IMR-90 (cell line): Measurements from ENCODE around the gene MAPRE2. TPM values are rescaled to one million over a fixed set of nuclear protein-coding genes. Genes with fewer than 3 reads are reported as not detected.
"Not testable (repeated sequence)": the region's sequence is repeated elsewhere in the genome, so short reads cannot be mapped to it uniquely, and the experiment has no call there.

ENCODE experiments used
- ATAC-seq: fragments of 200-7000 bp; cut with Tn5 transposase; 2 replicates; pipeline ENCODE4 v1.9.1; 2020; ENCODE audit warnings: low read depth, mild to moderate bottlenecking, moderate library complexity
- BruUV-seq: library from RNA; stranded (reverse); fragments of 400-500 nt; replicated peaks from 2 replicates; lab custom pipeline; 2021; lab: Mats Ljungman, UMichigan
- CTCF ChIA-PET: fragments of 300-600 bp; formaldehyde crosslinking; extraction: SDS; loops from one replicate; lab custom pipeline; 2021; ENCODE audit warnings: antibody characterized with exemption; lab: Yijun Ruan, JAX
- POLR2A ChIA-PET: fragments of 300-600 bp; sonication (Branson Sonifier 250); formaldehyde crosslinking; loops from one replicate; lab custom pipeline; 2022; ENCODE audit warnings: antibody characterized with exemption; ENCODE audit not compliant: unreplicated experiment; lab: Charles Lee
- DNase-seq: peaks from one replicate; pipeline ENCODE4 v3.0.0; 2013
- H2AFZ ChIP-seq: replicated peaks from 2 replicates; pipeline ENCODE3; 2013; ENCODE audit warnings: low read length, mild to moderate bottlenecking; ENCODE audit not compliant: poor library complexity
- H2AK5ac ChIP-seq: 2 replicates; pipeline ENCODE4 v1.6.1; 2013; ENCODE audit warnings: low read depth, low read length, inconsistent platforms
- H2AK9ac ChIP-seq: replicated peaks from 2 replicates; pipeline ENCODE3; 2013; ENCODE audit warnings: mild to moderate bottlenecking, low read depth, low read length, moderate library complexity; ENCODE audit not compliant: poor library complexity
- H2BK120ac ChIP-seq: 2 replicates; pipeline ENCODE4 v1.6.1; 2013; ENCODE audit warnings: low read depth, low read length, inconsistent platforms
- H2BK15ac ChIP-seq: 3 replicates; pipeline ENCODE4 v1.6.1; 2013; ENCODE audit warnings: low read depth, low read length, inconsistent platforms
- H2BK20ac ChIP-seq: 2 replicates; pipeline ENCODE4 v1.6.1; 2013; ENCODE audit warnings: low read depth, mild to moderate bottlenecking, inconsistent platforms, low read length, moderate library complexity
- H2BK5ac ChIP-seq: 2 replicates; pipeline ENCODE4 v1.6.1; 2013; ENCODE audit warnings: mild to moderate bottlenecking, low read depth, low read length, inconsistent platforms; ENCODE audit not compliant: poor library complexity, severe bottlenecking
- H3K14ac ChIP-seq: replicated peaks from 2 replicates; pipeline ENCODE4 v1.6.1; 2013; ENCODE audit warnings: low read depth, low read length, inconsistent platforms
- H3K18ac ChIP-seq: 2 replicates; pipeline ENCODE4 v1.6.1; 2013; ENCODE audit warnings: low read depth, low read length, control low read depth
- H3K23ac ChIP-seq: 2 replicates; pipeline ENCODE4 v1.6.1; 2013; ENCODE audit warnings: low read depth, low read length, inconsistent platforms
- H3K27ac ChIP-seq: 2 replicates; pipeline ENCODE4 v1.5.1; 2013; ENCODE audit warnings: mild to moderate bottlenecking, control low read depth, low read length; ENCODE audit not compliant: insufficient read depth
- H3K27me3 ChIP-seq: 2 replicates; pipeline ENCODE4 v1.6.1; 2013; ENCODE audit warnings: low read length; ENCODE audit not compliant: control insufficient read depth, insufficient read depth
- H3K36me3 ChIP-seq: 2 replicates; pipeline ENCODE4 v1.6.1; 2013; ENCODE audit warnings: low read length, mixed read lengths; ENCODE audit not compliant: control insufficient read depth, insufficient read depth
- H3K4ac ChIP-seq: 2 replicates; pipeline ENCODE4 v1.6.1; 2013; ENCODE audit warnings: low read depth, low read length, inconsistent platforms
- H3K4me1 ChIP-seq: 2 replicates; pipeline ENCODE4 v1.6.1; 2013; ENCODE audit warnings: low read length, mixed read lengths; ENCODE audit not compliant: control insufficient read depth, insufficient read depth
- H3K4me2 ChIP-seq: 2 replicates; pipeline ENCODE4 v1.6.1; 2013; ENCODE audit warnings: low read depth, mild to moderate bottlenecking, control low read depth, low read length, moderate library complexity
- H3K4me3 ChIP-seq: 2 replicates; pipeline ENCODE4 v1.5.1; 2013; ENCODE audit warnings: low read depth, mild to moderate bottlenecking, control low read depth, low read length, moderate library complexity; ENCODE audit not compliant: insufficient read depth
- H3K56ac ChIP-seq: 2 replicates; pipeline ENCODE4 v1.6.1; 2013; ENCODE audit warnings: low read length, inconsistent platforms; ENCODE audit not compliant: insufficient read depth; ENCODE audit errors: extremely low read depth
- H3K79me1 ChIP-seq, 2 experiments: 2 replicates each; pipeline ENCODE4 v1.6.1; 2013; ENCODE audit warnings: low read length in 2 of 2, inconsistent platforms in 1 of 2, low read depth in 1 of 2
- H3K9ac ChIP-seq: 2 replicates; pipeline ENCODE4 v1.6.1; 2013; ENCODE audit warnings: low read depth, low read length, control low read depth
- H3K9me1 ChIP-seq: 2 replicates; pipeline ENCODE4 v1.6.1; 2013; ENCODE audit warnings: low read length, inconsistent platforms; ENCODE audit not compliant: insufficient read depth
- H3K9me3 ChIP-seq: 2 replicates; pipeline ENCODE4 v1.6.1; 2013; ENCODE audit warnings: low read length; ENCODE audit not compliant: control insufficient read depth, insufficient read depth
- H4K20me1 ChIP-seq: 2 replicates; pipeline ENCODE4 v1.6.1; 2013; ENCODE audit warnings: low read length, inconsistent platforms; ENCODE audit not compliant: insufficient read depth
- H4K5ac ChIP-seq: 2 replicates; pipeline ENCODE4 v1.6.1; 2013; ENCODE audit warnings: mild to moderate bottlenecking, low read depth, low read length, control low read depth
- H4K8ac ChIP-seq, 2 experiments: 2 replicates each; pipeline ENCODE4 v1.6.1; 2013; ENCODE audit warnings: low read depth in 2 of 2, low read length in 2 of 2, control low read depth in 1 of 2, inconsistent platforms in 1 of 2
- H4K91ac ChIP-seq: 2 replicates; pipeline ENCODE4 v1.6.1; 2013; ENCODE audit warnings: low read depth, low read length, inconsistent platforms; ENCODE audit not compliant: insufficient read depth
- CHD1 ChIP-seq: IDR thresholded peaks from 2 replicates; pipeline ENCODE4 v1.6.1; 2012; ENCODE audit warnings: low read depth, low read length, improper control_type of control experiment
- CTCF ChIP-seq: conservative IDR thresholded peaks from 2 replicates; pipeline ENCODE4 v1.5.1; 2012; ENCODE audit warnings: mild to moderate bottlenecking, low read depth, low read length, improper control_type of control experiment
- FOS ChIP-seq: fragments of 150-350 bp; IDR thresholded peaks from 2 replicates; pipeline ENCODE4 v1.6.1; 2016; ENCODE audit warnings: low read depth, low read length
- RCOR1 ChIP-seq: IDR thresholded peaks from 2 replicates; pipeline ENCODE4 v1.6.1; 2012; ENCODE audit warnings: mild to moderate bottlenecking, low read length, improper control_type of control experiment; ENCODE audit not compliant: insufficient replicate concordance
- WGBS, 2 experiments: methylation state at CpG; one replicate each; pipeline versions ENCODE4 v1.1.5 to v1.1.7; 2013; ENCODE audit warnings: missing lambda C conversion rate in 2 of 2; ENCODE audit not compliant: insufficient read length in 1 of 2; ENCODE audit errors: extremely low coverage in 2 of 2; 5-methylcytosine and 5-hydroxymethylcytosine counted together
- dilution Hi-C: fragments of 300-500 bp; cut with HindIII; formaldehyde crosslinking; loops from one replicate; pipeline ENCODE4 v1.14.3; 2018; ENCODE audit warnings: low sequenced_read_pairs; ENCODE audit not compliant: unreplicated experiment
- in situ Hi-C: fragments of 300-500 bp; cut with MboI; formaldehyde crosslinking; loops from 3 replicates; pipeline ENCODE4 v1.14.3; 2019; ENCODE audit warnings: low sequenced_read_pairs, inconsistent platforms, mixed read lengths
- intact Hi-C: fragments of 100-400 bp; cut with micrococcal nuclease; formaldehyde crosslinking; loops from 2 replicates; pipeline ENCODE4 v1.10.0; 2022
- polyA plus RNA-seq, 3 experiments: library from polyadenylated mRNA; depleted of rRNA; stranded (reverse); fragments of >200 nt; gene quantifications; 2 replicates each; pipeline ENCODE4 v1.2.3, GENCODE V29; 2012; ENCODE audit warnings: low replicate concordance in 1 of 3
- total RNA-seq: library from RNA; depleted of rRNA; stranded (reverse); fragments of >200 nt; gene quantifications from 2 replicates; pipeline ENCODE4 v1.2.3, GENCODE V29; 2012

The MAPRE2 gene
- total and polyA plus RNA-seq, 2 of the 4 experiments (the other 2 are of a cell fraction): 19.6 to 23.8 TPM

- H3K9ac ChIP-seq: no peak overlapping the region
- H4K8ac ChIP-seq: no peak overlapping the region
- no peaks in the 10 kb centered on the region for H3K27me3 ChIP-seq
- ATAC-seq (no peak), DNase-seq (no peak)
- H3K4ac ChIP-seq: no peak overlapping the region
- H3K23ac ChIP-seq: no peak overlapping the region
- no peaks in the 10 kb centered on the region; a peak in 1 of 4 replicates for H3K79me1 ChIP-seq
- H2AK5ac ChIP-seq: no peak overlapping the region
- ChIA-PET POLR2A (no interaction called here), CTCF (no interaction called here)
- no peak overlapping the region for H3K18ac ChIP-seq
- no peak overlapping the region for H4K5ac ChIP-seq
- no peak overlapping the region for H3K27ac ChIP-seq
- no TSS peak for BruUV-seq
- TF ChIP-seq RCOR1: no peak
- no peak for TF ChIP-seq CHD1
- no peak for TF ChIP-seq CTCF
- TF ChIP-seq FOS: no peak
- dilution Hi-C loops: no loop called here
- no peak overlapping the region for H4K91ac ChIP-seq
- no peaks in the 10 kb centered on the region for H4K20me1 ChIP-seq
- H2BK20ac ChIP-seq: no peak overlapping the region
- H2AK9ac ChIP-seq: no peak overlapping the region
- H3K4me1 ChIP-seq: no peaks in the 10 kb centered on the region
- H2BK5ac ChIP-seq: no peak overlapping the region
- H2BK120ac ChIP-seq: no peak overlapping the region
- no peak overlapping the region for H3K14ac ChIP-seq
- H3K4me3 ChIP-seq: no peak overlapping the region
- H3K36me3 ChIP-seq: no peaks in the 10 kb centered on the region
- intact Hi-C loops: no loop called here
- no peak overlapping the region for H3K4me2 ChIP-seq
- no peaks in the 10 kb centered on the region for H3K9me1 ChIP-seq
- no peaks in the 10 kb centered on the region for H3K9me3 ChIP-seq
- H2BK15ac ChIP-seq: no peak overlapping the region
- no peak overlapping the region for H3K56ac ChIP-seq
- in situ Hi-C loops: no loop called here
- no peak overlapping the region for H2AFZ ChIP-seq
Measured at GRCh38 chr18:35107216-35107615, 66.0 kb downstream of the MAPRE2 start.

GRCh38 chr18:35108088-35108487, 66.9 kb downstream of the MAPRE2 start:
- H2BK15ac ChIP-seq, in situ Hi-C loops, H3K4me1 ChIP-seq, H2AK5ac ChIP-seq, dilution Hi-C loops, H4K5ac ChIP-seq, H2BK120ac ChIP-seq, H3K27ac ChIP-seq, H3K9me1 ChIP-seq, POLR2A ChIA-PET, H3K4me3 ChIP-seq, H3K4me2 ChIP-seq, H2AK9ac ChIP-seq, DNase-seq, H3K14ac ChIP-seq, H3K9ac ChIP-seq, H3K4ac ChIP-seq, H3K36me3 ChIP-seq, BruUV-seq, H3K56ac ChIP-seq, H3K79me1 ChIP-seq, H3K23ac ChIP-seq, intact Hi-C loops, H2BK5ac ChIP-seq, CTCF ChIA-PET, H2BK20ac ChIP-seq, H4K91ac ChIP-seq, H3K18ac ChIP-seq, H4K20me1 ChIP-seq, H3K27me3 ChIP-seq, H2AFZ ChIP-seq, H4K8ac ChIP-seq, ATAC-seq, H3K9me3 ChIP-seq: not testable (repeated sequence)
- WGBS, 2 experiments: no CpG with 5 or more reads among the region's 1 CpG
